Cardiac fibroblast (primary cell): Measurements from ENCODE around the gene MPC1L.
"Not testable (repeated sequence)": the region's sequence is repeated elsewhere in the genome, so short reads cannot be mapped to it uniquely, and the experiment has no call there.

Experiments used
- DNase-seq, 2 donors: peaks; one replicate each; pipeline versions ENCODE4 v3.0.0 to v3.0.0-alpha.2; 2010; ENCODE audit warnings: low read depth in 2 of 2
- H3K4me3 ChIP-seq, 2 donors: replicated peaks in 1 of 2; 1 replicate in 1 of 2; 2 replicates in 1 of 2; pipeline ENCODE4 v1.5.1; 2011; ENCODE audit warnings: low read depth in 2 of 2, low read length in 2 of 2, mild to moderate bottlenecking in 2 of 2, moderate library complexity in 1 of 2
- CTCF ChIP-seq: IDR thresholded peaks from one replicate; pipeline ENCODE4 v1.5.1; 2011; ENCODE audit warnings: low read depth, mild to moderate bottlenecking, low read length, inconsistent platforms

MPC1L gene

GRCh38 chrX:40580537-40581335, 42.5 kb upstream of the MPC1L start, which contains the start of gene ATP6AP2:
ATP6AP2 (plus strand) TSS chrX:40580970; CDS start chrX:40581066, 96 bp downstream.
- DNase-seq, result peak; percentile 93
- no peak for TF ChIP-seq CTCF
- peak within 1 kb of the TSS; percentile 65 to 78 for H3K4me3 ChIP-seq

- TF ChIP-seq CTCF, result no peak
- H3K4me3 ChIP-seq, result peak overlapping the region; percentile 65 to 78
- peak; percentile 28 to 68 for DNase-seq
These were observed 41.8 kb upstream of the MPC1L start for GRCh38 chrX:40581336-40581920.

GRCh38 chrX:40582178-40582577, 41.0 kb upstream of the MPC1L start:
- DNase-seq, result not testable (repeated sequence)
- H3K4me3 ChIP-seq, result peak overlapping the region in 1 of 2 donors; percentile 78

- H3K4me3 ChIP-seq, result no peak overlapping the region
- no peak for TF ChIP-seq CTCF
- DNase-seq, result no peak
These were observed 40.4 kb upstream of the MPC1L start for GRCh38 chrX:40582811-40583210.

GRCh38 chrX:40587623-40588022, 35.6 kb upstream of the MPC1L start:
- DNase-seq, H3K4me3 ChIP-seq: not testable (repeated sequence)

- not testable (repeated sequence) for H3K4me3 ChIP-seq, DNase-seq
These were observed 33.5 kb upstream of the MPC1L start for GRCh38 chrX:40589616-40590321.

- TF ChIP-seq CTCF, result no peak
- DNase-seq, result no peak
- H3K4me3 ChIP-seq, result no peak overlapping the region
These were observed 19.8 kb upstream of the MPC1L start for GRCh38 chrX:40603446-40603845.

GRCh38 chrX:40607381-40607780, 15.8 kb upstream of the MPC1L start:
- no peak overlapping the region for H3K4me3 ChIP-seq
- no peak for DNase-seq
- no peak for TF ChIP-seq CTCF
